ENCODE data around the gene ASGR2.

GRCh38 chr17:7072406-7072805 lies 42.2 kb downstream of the ASGR2 start:
- TF ChIP-seq ZNF274 (IDR thresholded peaks at IDR 0.05; ENCODE audit: low read depth, low read length) = no peak
- no peak for TF ChIP-seq YY1 (IDR thresholded peaks at IDR 0.05; ENCODE audit: insufficient read depth, insufficient read length)

Measured in NT2/D1 (cell line).